HG02970 (cell line): Measurements from ENCODE around the gene RGS9.

Experiments
- ATAC-seq: cut with Tn5 transposase; IDR thresholded peaks from one replicate; pipeline ENCODE4 v1.9.1; 2021; ENCODE audit warnings: mild to moderate bottlenecking, moderate library complexity, moderate number of reproducible peaks; ENCODE audit not compliant: unreplicated experiment, low FRiP score

Gene RGS9

GRCh38 chr17:65236321-65236720 lies 99.2 kb downstream of the RGS9 start:
- ATAC-seq, result no peak

- ATAC-seq, result no peak
Measured at GRCh38 chr17:65243838-65244625, 106.9 kb downstream of the RGS9 start.

DNA sequence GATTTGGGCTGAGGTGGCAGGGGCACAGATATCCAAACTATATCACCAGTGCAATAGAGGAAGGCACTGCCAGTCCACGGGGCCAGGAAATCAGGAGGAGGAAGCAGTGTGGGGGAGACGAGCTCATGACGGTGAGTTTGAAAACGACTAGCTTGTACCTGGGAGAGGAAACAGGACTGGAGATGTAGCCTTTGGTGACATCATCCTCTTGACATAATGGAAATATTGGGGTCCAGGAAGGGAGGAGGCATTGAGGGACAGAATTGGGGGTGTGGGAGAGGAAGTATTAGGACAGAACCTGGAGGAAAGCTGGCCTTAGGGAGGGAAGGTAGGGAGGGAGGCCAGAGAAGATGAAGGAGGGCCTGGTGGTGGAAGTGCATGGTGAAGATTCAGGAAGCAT lies 109.1 kb downstream of the RGS9 start:
- no peak for ATAC-seq

GRCh38 chr17:65249774-65250173 lies 112.6 kb downstream of the RGS9 start:
- no peak for ATAC-seq

DNA sequence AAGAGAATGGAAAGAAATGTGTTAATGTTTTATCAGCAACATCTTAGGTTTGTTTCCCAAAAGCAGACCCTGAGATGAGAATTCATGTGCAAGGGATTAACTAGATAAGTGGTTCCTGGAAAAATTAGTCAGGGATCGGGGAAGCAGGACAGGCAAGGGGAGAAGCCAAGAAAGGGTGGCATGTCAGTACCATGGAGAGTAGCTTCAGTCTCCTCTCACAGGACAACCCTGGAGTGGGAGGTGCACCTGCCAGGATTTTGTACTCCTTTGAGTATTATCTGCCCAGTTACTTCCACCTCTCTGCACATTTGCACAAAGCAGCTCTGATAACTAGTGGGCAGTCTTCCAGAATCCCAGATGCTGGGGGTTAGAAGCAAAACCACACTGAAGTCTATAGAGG lies 117.0 kb downstream of the RGS9 start:
- no peak for ATAC-seq

- ATAC-seq, result no peak
Measured at GRCh38 chr17:65259281-65259680, 122.1 kb downstream of the RGS9 start.

- no peak for ATAC-seq
Measured at GRCh38 chr17:65259696-65260485, 122.7 kb downstream of the RGS9 start.

- no peak for ATAC-seq
Measured at GRCh38 chr17:65260626-65261025, 123.5 kb downstream of the RGS9 start.

- ATAC-seq, result no peak
Measured at GRCh38 chr17:65261152-65261551, 124.0 kb downstream of the RGS9 start.

- no peak for ATAC-seq
Measured at GRCh38 chr17:65261682-65262636, 124.8 kb downstream of the RGS9 start.

DNA sequence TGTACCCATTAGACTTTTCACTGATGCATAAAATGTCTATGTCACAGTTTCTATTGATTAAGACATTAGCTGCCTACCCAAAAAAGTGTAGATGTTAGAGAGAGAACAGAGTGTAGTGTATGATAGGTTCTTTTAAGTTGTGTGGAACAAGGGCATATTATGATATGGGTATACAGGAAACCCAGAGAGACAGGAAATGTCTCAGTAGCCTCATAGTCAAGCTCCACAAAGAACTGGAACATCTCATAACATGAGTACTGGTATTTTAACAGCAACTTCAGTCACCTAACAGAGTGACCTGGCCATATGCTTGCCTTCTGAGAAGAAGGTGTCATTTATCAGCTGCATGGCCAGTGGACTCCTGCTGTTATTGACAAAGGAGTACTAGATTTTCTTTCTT lies 128.1 kb downstream of the RGS9 start:
- no peak for ATAC-seq

DNA sequence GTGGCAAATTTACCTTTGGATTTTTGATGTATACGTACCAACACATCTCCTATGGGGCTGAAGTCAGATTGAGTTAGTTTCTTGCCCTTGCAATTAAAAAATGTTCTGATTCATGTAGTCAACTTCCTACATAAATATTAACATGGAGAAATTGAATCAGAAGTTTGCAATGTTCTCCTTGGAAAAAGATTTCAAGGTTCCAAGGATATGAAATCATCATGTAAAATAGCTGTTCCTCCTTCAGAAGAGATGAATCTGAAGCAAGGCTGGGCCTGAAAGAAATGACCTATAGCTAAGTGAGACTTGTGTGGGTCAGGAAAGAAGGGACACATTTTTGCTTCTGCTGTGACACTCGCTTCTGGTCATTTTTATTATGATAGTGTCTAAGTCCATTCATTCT lies 131.7 kb downstream of the RGS9 start:
- no peak for ATAC-seq

DNA sequence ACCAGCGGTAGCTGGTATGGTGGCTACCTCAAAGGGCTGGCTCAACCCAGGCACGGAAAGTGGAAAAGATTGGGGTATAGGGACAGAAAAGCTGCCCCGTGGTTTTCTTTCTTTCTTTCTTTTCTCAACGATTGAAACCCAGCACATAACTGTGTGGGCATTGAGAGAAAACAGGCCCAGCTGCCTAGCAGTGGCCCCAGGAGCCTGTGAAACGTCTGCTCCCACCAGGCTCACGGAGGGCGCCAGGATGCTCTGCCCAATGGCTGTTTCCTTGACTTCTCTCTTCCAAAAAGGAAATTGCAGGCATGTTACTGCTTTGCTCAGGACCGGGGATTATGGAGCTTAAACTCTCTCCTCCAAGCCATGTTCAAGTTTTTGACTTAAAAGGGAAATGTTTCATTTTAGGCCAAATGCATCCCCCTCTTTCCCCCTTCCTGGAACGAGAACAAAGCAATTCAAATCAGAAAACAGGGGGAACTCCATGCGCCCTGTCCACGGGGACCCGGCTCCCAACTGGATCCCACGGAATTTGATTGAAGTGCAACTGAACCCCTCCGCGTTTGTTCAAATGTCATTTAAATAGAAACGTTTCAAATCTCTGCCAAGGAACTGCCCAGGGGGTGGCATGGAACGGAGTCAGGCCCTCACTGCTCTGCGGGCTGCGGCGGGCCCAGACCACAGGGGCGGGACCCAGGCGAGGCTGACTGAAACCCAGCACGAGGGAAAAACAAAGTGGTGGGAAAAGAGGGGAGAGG lies 133.5 kb downstream of the RGS9 start:
- ATAC-seq, result no peak

- ATAC-seq, result no peak
Measured at GRCh38 chr17:65271296-65271695, 134.1 kb downstream of the RGS9 start.
